Kidney tubule cell (primary cell): ENCODE measurements around the gene SAYSD1.

Experiments used
- DNase-seq: peaks from one replicate; pipeline ENCODE4 v3.0.0-alpha.2; 2018; ENCODE audit warnings: low spot score

Gene SAYSD1

DNA sequence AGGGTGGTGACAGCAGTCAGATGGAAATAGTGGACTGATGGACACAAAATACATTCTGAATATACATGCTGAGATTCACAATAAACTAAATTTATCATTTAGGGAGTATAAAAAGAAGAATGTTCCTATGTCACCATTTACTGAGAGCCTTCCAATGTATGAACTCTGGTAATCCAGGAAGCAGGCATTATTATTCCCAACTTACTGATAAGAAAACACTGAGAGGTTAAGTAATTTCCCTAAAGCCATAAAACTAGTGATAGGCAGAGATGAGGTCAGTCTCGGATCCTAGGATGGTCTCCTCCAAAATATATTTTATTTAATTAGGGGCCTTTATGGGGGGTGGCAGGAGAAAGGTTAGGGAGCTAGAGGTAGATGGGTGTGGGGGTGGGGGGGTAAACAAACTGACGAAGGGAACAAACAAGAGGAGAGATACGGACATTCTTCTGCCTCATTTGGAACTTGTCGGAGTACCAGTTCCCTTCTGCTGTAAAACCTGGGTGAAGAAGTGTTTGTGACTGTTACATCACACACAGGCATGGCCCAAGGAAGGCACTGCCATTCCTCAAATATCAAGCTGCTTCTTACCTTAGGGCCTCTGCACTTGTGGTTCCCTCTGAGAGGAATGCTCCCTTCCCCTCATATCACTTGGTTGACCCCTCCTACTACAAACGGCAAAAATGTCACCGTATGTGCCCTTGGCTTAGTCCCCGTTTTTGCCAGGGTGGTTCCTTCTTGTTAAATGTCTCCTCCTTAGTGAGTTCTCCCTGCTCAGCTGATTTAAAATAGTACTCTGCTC lies 6.7 kb downstream of the SAYSD1 start:
- DNase-seq: no peak

- no peak for DNase-seq
Observed at GRCh38 chr6:39107641-39108040, 7.3 kb downstream of the SAYSD1 start.

GRCh38 chr6:39107034-39107433 lies 8.0 kb downstream of the SAYSD1 start:
- no peak for DNase-seq

GRCh38 chr6:39104528-39104927 lies 10.5 kb downstream of the SAYSD1 start:
- no peak for DNase-seq

GRCh38 chr6:39102821-39103136 lies 12.2 kb downstream of the SAYSD1 start:
- DNase-seq: no peak

DNA sequence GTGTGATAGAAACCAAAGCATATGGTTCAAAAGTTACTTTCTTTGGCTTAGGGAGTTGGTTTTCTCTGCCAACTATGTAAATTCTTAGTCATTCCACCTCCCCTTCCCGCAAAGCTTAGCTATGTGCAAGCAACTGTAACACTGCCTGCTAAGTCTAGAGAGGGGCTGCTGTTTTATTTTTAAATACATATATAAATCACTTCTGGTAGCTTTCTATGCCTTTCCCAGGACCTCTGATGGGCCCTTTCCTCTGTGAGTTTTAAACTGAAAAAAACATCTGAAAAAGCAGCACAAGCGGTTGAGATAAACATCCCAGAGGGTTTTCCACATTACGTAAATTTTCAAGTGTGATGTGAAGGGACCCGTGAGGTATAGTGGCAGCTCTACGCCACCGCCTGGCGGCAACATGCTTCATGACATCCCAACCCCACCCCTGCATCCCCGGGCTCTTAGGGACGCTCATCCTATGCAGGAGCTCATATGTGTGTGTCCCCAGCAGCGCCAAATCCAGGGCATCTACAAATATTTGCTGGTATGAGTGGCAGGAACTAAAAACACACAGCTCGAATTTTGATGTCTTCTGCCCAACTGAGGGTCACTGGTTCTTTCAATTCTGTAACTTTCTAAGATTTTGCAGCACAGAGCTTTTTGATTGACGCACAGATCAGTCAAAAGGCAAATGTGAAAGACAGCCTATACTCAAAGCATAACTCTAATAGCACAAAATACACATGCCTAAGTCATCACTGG lies 12.7 kb downstream of the SAYSD1 start:
- peak; percentile 29 for DNase-seq

- DNase-seq: no peak
Observed at GRCh38 chr6:39100358-39100757, 14.6 kb downstream of the SAYSD1 start.

- no peak for DNase-seq
Observed at GRCh38 chr6:39095578-39095977, 19.4 kb downstream of the SAYSD1 start.

DNA sequence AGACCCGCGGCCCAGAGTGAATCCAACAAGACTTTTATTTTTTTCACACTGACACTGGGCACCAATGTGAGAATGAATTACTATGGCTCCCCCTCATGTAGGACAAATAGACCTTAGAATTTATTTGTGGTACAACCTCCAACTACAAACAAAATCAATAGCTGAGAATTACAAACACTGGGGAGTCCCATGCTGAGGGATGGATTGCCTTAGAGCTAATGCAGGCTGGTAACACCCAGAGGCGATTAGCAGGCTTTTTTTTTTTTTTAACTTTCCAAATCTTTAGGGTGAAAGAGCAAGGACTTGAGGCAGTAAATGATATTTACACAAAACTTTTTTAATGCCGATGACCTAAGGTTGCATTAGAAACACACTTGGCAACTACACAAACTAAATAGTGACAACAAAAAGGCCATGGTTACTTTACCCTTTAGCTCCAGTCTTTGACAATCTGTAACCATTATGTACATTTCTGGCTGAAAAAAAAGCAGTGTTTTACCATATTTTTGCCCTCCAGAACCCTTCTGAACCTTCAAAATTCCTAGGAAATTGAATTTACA lies 21.8 kb downstream of the SAYSD1 start:
- DNase-seq: no peak

DNA sequence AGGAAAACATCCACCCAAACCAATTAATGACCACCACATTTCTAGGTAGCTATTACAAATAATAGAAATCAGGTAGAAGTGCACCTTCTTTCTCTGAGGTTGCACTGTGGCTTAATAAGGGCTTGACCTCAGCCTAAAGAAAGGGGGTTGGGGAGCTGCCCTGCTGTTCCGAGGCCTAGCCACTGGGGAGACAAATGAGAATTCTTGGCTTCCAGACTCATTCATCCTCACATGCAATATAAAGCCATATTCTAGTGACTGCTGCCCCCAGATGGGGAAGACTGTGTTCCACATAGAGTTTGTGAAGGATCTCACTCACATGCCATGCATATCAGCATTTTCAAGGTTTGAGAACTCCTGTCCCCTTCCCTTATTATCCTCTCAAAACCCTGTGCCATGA lies 22.9 kb downstream of the SAYSD1 start:
- DNase-seq: no peak

GRCh38 chr6:39091220-39091619 lies 23.8 kb downstream of the SAYSD1 start:
- no peak for DNase-seq

DNA sequence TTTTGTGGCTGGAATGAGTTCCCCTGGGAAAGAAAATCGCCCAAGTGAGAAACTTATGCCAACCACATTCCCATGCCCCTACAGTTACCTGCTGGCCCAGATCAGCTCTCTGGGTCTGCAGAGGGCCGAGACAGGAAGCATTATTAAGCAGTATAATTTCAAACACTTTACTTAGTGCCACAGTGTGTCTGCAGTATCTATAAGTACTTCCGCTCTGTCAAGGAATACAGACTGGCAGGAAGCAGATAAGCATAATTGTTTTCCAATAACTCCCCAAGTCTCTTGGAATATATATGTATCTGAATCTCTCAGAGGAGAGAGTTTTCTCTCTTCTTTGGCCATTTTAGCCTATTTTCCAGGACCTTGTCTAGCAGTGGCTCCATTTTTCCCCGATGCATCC lies 24.9 kb downstream of the SAYSD1 start:
- DNase-seq: no peak

GRCh38 chr6:39088331-39088730 lies 26.7 kb downstream of the SAYSD1 start:
- DNase-seq: peak; percentile 25

- no peak for DNase-seq
Observed at GRCh38 chr6:39087197-39087596, 27.8 kb downstream of the SAYSD1 start.

GRCh38 chr6:39086711-39087110 lies 28.3 kb downstream of the SAYSD1 start:
- DNase-seq: no peak

- no peak for DNase-seq
Observed at GRCh38 chr6:39086294-39086693, 28.7 kb downstream of the SAYSD1 start.

GRCh38 chr6:39085129-39085797 lies 29.7 kb downstream of the SAYSD1 start:
- DNase-seq: no peak

DNA sequence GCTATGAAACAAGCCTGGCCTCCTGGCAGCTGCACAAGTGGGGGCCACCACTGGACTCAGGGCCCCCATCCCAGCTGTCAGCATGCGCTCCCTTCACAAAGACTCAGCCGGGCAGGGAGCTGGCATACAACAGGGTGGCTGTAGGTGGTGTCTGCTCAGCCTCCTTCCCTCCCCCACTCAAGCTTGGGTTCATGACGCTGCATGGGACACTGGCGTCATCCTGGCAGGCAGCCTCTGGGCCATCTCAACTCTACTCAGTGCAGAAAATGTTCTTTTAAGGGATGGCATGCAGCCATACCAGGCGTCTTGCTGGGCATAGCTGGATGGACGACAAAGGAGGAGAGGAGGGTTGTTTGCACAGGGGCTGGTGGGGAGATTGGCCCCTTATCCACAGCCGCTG lies 30.5 kb downstream of the SAYSD1 start:
- DNase-seq: no peak

DNA sequence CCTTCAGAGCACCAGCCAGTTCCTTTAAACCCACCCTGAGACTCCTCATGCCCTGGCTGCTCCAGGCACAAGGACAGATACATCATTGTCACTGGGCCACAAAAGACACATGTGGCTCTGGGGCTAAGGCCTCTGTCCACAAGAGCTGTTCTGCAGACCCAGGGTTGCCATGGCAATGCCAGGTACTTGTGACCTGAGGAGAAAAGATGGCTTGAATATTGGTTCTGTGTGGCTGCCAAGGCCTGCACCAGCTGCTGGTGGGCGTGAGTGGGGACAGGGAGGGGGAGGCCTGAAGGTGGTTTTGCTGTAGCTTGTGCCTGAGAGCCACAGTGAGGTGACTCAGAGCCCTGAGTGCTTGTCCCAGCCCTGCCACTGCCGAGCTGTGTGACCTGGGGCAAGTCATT lies 31.8 kb downstream of the SAYSD1 start:
- DNase-seq: no peak

DNA sequence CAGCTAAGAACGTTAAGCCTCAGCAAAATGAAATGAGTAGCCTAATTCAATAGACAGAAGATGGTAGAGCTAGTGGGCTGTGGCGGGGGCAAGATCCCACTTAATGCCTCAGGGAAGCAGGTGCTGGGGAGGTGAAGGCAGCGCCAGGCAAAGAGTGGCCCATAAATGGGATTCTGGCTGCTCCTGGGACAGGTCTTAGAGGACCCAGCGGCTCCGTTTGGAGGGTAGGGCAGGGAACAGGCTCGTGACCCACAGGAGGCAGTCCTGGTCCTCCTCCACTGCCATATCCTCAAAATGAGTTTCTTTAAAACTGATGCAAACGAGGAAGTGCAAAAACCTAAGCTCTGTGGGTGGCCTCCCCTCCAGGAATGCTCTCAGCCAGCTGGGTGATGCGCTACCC lies 32.7 kb downstream of the SAYSD1 start:
- no peak for DNase-seq

DNA sequence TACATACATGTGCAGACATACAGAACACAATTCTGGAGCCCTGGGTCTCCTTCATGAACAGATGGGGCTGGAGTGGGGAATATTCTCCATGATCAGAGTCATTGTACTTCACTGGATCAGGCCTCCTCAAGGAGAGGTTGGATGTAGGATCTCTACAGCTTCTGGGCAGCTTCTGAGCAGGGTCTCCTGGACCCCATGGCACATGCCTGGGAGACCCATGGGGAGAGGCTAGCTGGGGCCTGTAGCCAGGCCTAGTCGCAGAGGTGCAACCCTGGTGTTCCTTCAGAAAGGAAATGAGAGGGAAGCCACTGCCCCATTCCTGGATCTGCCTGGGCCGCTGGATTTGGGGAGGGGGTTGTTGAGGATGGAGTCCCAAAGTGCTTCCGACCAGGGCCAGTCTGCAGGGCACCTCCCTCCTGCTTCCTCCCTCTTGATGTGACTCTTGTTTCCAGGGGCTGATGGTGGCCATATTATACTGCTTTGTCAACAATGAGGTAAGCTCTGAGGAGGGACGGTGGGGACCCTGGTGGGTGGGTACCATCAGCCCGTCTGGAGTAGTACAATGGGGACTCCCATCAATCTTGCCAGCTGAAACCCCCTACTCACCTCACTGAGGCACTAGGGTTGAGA lies 34.6 kb downstream of the SAYSD1 start:
- DNase-seq: no peak
